ENCODE results near the gene CCNYL1. TPM values are rescaled to one million over a fixed set of nuclear protein-coding genes. Genes with fewer than 3 reads are reported as not detected.
A peak's percentile ranks its signal among the peaks of the same experiment; 100 is the strongest.
"Not testable (repeated sequence)": the region's sequence is repeated elsewhere in the genome, so short reads cannot be mapped to it uniquely, and the experiment has no call there.

The CCNYL1 gene
- total RNA-seq, 1 donor from 2014 or later, result 25.6 TPM

DNA sequence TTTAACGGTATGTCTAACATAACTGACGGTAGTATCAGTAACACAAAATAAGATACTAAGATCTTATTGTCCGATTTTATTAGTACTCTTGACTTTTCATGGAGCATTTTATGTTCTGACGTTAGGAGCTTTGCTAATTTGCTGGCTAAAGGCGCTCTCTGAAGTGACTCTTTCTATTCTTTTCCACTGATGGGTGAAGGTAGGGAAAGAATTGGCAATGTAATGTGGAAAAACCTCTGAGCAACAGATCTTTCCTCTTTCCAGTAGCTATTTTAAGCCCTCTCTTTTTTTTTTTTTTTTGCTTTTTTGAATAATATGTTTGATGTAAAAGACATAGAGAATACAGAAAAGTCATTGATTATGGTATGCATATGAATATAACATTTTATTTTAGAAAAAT, 4.6 kb downstream of the CCNYL1 start:
- intact Hi-C loops (cut with DNase I), result no loop called here
- no peak overlapping the region for H3K4me3 ChIP-seq

DNA sequence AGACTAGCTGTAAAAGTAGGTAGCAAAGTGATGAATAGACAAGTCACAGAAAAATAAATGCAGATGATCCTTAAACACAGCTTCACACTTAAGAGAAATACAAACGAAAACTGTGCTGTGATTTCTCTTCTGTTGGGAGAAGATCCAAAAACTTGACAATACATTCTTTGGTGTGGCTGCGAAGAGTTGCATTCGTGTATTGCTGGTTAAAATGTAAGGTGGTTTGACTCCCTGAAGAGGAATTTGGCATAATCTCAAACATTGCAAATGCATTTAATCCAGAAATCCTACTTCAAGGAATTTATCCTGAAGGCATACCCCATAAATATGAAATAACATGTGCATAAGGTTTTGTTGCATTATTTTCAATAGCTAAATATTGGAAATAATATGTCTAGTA, 7.1 kb downstream of the CCNYL1 start:
- peaks cover 9% of the 10 kb centered on the region for H3K36me3 ChIP-seq
- H3K9me3 ChIP-seq, result no peaks in the 10 kb centered on the region

More for the DNA sequence above, 4.6 kb downstream of the CCNYL1 start:
- H3K27me3 ChIP-seq (ENCODE audit: low read depth), result no peaks in the 10 kb centered on the region
- no peak for DNase-seq
- peaks cover 11% of the 10 kb centered on the region for H3K4me1 ChIP-seq
- H3K36me3 ChIP-seq, result peaks cover 9% of the 10 kb centered on the region
- H3K9me3 ChIP-seq, result no peaks in the 10 kb centered on the region
- ATAC-seq, result no peak
- no peak overlapping the region for H3K27ac ChIP-seq
- TF ChIP-seq, protein P1, sequence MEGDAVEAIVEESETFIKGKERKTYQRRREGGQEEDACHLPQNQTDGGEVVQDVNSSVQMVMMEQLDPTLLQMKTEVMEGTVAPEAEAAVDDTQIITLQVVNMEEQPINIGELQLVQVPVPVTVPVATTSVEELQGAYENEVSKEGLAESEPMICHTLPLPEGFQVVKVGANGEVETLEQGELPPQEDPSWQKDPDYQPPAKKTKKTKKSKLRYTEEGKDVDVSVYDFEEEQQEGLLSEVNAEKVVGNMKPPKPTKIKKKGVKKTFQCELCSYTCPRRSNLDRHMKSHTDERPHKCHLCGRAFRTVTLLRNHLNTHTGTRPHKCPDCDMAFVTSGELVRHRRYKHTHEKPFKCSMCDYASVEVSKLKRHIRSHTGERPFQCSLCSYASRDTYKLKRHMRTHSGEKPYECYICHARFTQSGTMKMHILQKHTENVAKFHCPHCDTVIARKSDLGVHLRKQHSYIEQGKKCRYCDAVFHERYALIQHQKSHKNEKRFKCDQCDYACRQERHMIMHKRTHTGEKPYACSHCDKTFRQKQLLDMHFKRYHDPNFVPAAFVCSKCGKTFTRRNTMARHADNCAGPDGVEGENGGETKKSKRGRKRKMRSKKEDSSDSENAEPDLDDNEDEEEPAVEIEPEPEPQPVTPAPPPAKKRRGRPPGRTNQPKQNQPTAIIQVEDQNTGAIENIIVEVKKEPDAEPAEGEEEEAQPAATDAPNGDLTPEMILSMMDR (IDR thresholded peaks at IDR 0.05), result no peak

DNA sequence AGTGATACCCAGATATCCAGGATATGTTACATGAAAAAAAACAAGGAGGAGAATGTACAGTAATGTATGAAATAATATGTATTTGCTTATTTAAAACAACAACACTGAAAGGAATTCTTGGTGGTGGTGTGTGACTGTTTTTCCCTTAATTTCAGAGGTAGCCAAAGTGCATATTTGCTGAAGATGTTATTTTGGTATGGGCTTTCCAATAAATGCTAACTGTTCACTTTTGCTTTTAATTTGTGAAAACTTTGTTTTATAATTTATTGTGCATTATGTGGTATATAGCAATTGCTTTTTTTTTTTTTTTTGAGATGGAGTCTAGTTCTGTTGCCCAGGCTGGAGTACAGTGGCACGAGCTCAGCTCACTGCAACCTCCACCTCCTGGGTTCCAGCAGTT, 7.6 kb downstream of the CCNYL1 start:
- peaks cover 3% of the 10 kb centered on the region for H3K4me1 ChIP-seq
- H3K27me3 ChIP-seq (ENCODE audit: low read depth), result no peaks in the 10 kb centered on the region
- no peaks in the 10 kb centered on the region for H3K9me3 ChIP-seq
- no peak for ATAC-seq
- no peak overlapping the region for H3K27ac ChIP-seq
- peaks cover 9% of the 10 kb centered on the region for H3K36me3 ChIP-seq
- TF ChIP-seq, protein P1 (IDR thresholded peaks at IDR 0.05), result no peak
- intact Hi-C loops (cut with DNase I), result no loop called here
- H3K4me3 ChIP-seq, result no peak overlapping the region
- DNase-seq, result no peak

More for the DNA sequence above, 7.1 kb downstream of the CCNYL1 start:
- intact Hi-C loops (cut with DNase I), result no loop called here
- TF ChIP-seq, protein P1 (IDR thresholded peaks at IDR 0.05), result no peak
- Histone ChIP-seq H3K27ac (no peak overlapping the region), H3K27me3 (ENCODE audit: low read depth) (no peaks in the 10 kb centered on the region), H3K4me1 (peaks cover 3% of the 10 kb centered on the region), H3K4me3 (no peak overlapping the region)
- ATAC-seq (no peak), DNase-seq (no peak)

DNA sequence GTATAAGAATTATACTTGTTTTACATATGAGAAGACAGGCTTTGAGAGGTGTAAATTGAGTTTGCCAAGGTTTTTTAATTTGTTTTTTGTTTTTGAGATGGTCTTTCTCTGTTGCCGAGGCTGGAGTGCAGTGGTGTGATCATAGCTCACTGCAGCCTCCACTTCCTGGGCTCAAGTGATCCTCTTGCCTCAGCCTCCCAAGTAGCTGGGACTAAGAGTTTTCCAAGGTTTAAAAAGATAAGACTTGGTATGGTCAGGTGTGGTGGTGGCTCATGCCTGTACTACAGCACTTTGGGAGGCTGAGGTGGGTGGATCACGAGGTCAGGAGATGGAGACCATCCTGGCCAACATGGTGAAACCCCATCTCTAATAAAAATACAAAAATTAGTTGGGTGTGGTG, 8.2 kb downstream of the CCNYL1 start:
- H3K9me3 ChIP-seq; ATAC-seq; DNase-seq; H3K27me3 ChIP-seq (ENCODE audit: low read depth); H3K4me3 ChIP-seq; intact Hi-C loops (cut with DNase I); H3K36me3 ChIP-seq; H3K27ac ChIP-seq; H3K4me1 ChIP-seq: not testable (repeated sequence)

- DNase-seq (no peak), ATAC-seq (peak; percentile 59 to 64)
- Histone ChIP-seq H3K36me3 (peaks cover 8% of the 10 kb centered on the region), H3K27me3 (ENCODE audit: low read depth) (no peaks in the 10 kb centered on the region), H3K9me3 (no peaks in the 10 kb centered on the region), H3K4me1 (peaks cover 4% of the 10 kb centered on the region), H3K27ac (no peak overlapping the region), H3K4me3 (no peak overlapping the region)
- TF ChIP-seq, protein P1 (IDR thresholded peaks at IDR 0.05), result no peak
- intact Hi-C loops (cut with DNase I), result no loop called here
Observed at GRCh38 chr2:207720517-207721187, 9.2 kb downstream of the CCNYL1 start.

- no peaks in the 10 kb centered on the region for H3K27me3 ChIP-seq (ENCODE audit: low read depth)
- TF ChIP-seq, protein P1 (IDR thresholded peaks at IDR 0.05), result no peak
- peaks cover 24% of the 10 kb centered on the region for H3K4me1 ChIP-seq
- ATAC-seq, result no peak
- no peak for DNase-seq
- H3K27ac ChIP-seq, result no peak overlapping the region
- intact Hi-C loops (cut with DNase I), result no loop called here
- H3K4me3 ChIP-seq, result no peak overlapping the region
- H3K36me3 ChIP-seq, result peaks cover 4% of the 10 kb centered on the region
- H3K9me3 ChIP-seq, result no peaks in the 10 kb centered on the region
Observed at GRCh38 chr2:207722773-207723424, 11.5 kb downstream of the CCNYL1 start.

- H3K27me3 ChIP-seq (ENCODE audit: low read depth); H3K4me3 ChIP-seq; H3K27ac ChIP-seq; intact Hi-C loops (cut with DNase I); DNase-seq; H3K36me3 ChIP-seq; H3K9me3 ChIP-seq: not testable (repeated sequence)
- peak; percentile 59 to 87 for ATAC-seq
- H3K4me1 ChIP-seq, result peaks cover 24% of the 10 kb centered on the region
Observed at GRCh38 chr2:207723425-207723787, 12.0 kb downstream of the CCNYL1 start.
